Dermis microvascular lymphatic vessel endothelial cell (primary cell): Measurements from ENCODE around the gene TPRX1. TPM values are rescaled to one million over a fixed set of nuclear protein-coding genes. Genes with fewer than 3 reads are reported as not detected.
A peak's percentile ranks its signal among the peaks of the same experiment; 100 is the strongest.
"Not testable (repeated sequence)": the region's sequence is repeated elsewhere in the genome, so short reads cannot be mapped to it uniquely, and the experiment has no call there.

ENCODE experiments used
- DNase-seq, 2 donors: peaks; one replicate each; pipeline versions ENCODE4 v3.0.0 to v3.0.0-alpha.2; 2010; ENCODE audit warnings: low read depth in 2 of 2
- total RNA-seq: library from RNA; depleted of rRNA; stranded (reverse); fragments of >200 nt; gene quantifications from 2 replicates; pipeline ENCODE4 v1.2.1, GENCODE V29; 2014

Gene TPRX1
- not detected in 2 replicates for total RNA-seq

DNA sequence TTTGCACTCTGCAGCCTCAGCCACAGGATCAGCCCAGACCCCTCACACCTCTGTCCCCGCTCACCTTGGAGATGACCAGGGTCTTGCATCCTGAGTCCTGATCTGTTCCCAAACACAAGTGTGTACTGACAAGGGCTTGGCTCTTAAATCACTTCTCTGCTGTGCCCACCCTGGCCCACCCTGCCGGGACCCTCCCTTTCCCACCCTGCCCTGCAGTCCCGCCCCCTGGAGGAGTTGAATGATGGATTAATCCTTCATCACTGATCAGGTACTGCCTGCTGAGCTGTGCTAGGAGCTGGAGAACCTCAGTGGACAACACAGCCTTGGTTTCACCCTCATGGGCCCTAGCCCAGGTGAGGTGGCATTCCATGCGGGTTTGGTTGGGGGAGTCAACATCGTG lies at the start of gene TPRX1:
Gene TPRX1, minus strand, starts transcription at position 101 of the 400 bp plus-strand sequence. Its CDS starts 12 bp downstream, at position 89.
- not testable (repeated sequence) for DNase-seq

- no peak for DNase-seq
Measured at GRCh38 chr19:47853003-47853402, 48.7 kb upstream of the TPRX1 start.

DNA sequence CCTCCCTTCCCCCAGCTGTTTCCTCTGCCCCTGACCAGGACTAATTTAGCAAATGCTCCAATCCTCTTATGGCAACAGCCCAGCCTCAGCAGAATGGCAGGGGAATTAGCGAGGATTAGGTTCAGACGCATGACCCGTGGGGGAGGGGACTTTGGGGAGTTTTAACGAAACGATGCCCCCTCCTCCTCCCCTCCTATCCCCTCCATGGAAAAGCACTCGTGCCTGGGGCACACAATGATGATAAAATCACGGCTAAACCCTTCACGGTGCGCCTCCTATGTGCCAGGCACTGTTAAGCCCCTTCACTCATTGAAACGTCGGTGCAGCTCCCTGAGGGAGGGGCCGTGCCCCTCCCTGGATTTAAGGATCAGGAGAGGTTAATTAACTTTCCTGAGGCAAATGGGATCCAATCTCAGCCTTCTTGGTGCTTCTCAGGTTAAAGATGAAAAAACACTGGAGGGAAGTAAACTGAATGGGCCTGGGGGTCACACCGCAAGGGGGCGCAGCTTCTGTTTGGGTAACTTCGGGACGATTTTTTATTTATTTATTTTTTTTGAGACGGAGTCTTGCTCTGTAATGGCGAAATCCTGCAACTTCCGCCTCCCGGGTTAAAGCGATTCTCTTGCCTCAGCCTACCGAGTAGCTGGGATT lies 44.6 kb upstream of the TPRX1 start:
- DNase-seq: peak in 1 of 2 donors; percentile 10

DNA sequence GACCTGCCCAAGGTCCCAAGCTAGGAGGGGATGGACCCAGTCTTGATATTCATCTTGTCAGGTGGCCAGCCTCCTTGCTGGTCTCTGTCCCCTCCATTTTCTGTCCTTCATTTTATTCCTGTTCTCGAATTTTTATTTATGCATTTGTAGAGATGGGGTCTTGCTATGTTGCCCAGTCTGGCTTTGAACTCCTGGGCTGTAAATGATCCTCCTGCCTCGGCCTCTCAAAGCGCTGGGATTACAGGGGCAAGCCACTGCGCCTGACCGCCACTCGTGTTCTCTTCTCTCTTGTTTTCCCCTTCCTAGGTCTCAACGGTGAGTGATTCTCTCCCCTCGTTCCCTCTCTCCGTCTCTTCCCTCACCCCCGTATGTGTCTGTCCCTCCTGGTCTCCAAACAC lies 44.1 kb upstream of the TPRX1 start:
- no peak for DNase-seq

- no peak for DNase-seq
Measured at GRCh38 chr19:47842941-47843340, 38.6 kb upstream of the TPRX1 start.

GRCh38 chr19:47839913-47840312 lies 35.6 kb upstream of the TPRX1 start:
- no peak for DNase-seq

GRCh38 chr19:47839411-47839810 lies 35.1 kb upstream of the TPRX1 start:
- no peak for DNase-seq

DNA sequence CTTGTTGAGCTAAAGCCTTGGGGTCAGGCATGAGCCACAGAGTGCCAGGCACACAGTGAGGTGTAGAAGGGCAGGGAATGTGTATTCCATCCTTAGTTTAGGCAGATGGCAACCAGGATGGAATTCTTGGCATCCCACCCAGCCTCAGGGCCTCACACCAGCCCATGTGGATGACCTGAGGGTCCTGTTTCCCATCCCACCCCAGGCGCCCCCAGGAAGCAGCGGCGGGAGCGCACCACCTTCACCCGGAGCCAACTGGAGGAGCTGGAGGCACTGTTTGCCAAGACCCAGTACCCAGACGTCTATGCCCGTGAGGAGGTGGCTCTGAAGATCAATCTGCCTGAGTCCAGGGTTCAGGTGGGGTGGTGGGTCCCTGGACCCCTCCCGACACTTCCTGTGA lies 31.7 kb upstream of the TPRX1 start:
- no peak for DNase-seq

DNA sequence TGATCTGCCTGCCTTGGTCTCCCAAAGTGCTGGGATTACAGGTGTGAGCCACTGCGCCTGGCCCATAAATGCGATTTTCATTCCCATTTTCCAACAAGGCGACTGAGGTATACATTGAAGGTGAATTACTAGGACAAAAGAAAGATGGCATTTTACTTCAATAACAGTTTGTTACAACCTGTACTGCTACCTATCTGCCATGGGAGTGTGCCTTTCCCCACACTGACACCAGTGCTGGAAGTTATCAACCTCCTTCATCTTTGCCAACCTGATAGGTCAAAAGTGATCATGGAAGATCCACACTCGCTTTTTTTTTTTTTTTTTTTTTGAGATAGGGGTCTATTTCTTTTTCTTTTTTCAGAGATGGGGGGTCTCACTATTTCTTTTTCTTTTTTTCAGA lies 28.4 kb upstream of the TPRX1 start:
- no peak for DNase-seq

DNA sequence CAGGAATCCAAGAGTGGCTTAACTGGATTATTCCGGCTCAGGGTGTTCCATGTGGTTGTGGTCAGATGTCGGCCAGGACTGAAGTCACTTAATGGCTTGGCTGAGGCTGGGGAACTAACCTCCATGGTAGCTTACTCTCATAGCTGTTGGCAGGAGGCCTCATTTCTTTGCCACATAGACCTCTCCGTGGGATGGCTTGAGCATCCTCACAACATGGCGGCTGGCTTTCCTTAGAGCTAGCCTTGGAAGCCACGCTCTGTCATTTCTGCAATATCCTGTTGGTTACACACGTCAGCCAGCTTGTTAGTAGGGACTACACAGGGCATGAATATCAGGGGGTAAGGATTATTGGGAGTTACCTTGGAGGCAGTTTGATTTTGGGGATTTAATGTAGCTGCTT lies 22.4 kb upstream of the TPRX1 start:
- no peak for DNase-seq

DNA sequence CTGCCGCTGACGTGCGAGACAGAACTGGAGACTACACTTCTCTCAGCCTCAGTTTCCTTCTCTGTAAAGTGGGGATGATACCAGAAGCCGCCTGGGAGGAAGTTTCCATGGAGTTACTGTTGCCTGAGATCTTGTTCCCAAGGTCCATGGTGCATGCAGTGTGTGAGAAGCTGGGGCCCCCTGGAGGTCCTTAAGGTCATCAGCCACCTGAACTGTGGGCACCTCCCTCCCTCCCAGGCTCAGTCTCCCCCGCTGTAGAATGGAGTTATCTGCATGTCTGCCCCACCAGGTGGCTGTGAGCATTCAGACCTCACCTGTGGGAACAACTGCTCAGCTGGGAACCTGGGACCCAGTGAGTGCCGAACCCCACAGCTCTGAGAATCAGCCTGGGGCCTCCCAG lies 20.0 kb upstream of the TPRX1 start:
- no peak for DNase-seq

GRCh38 chr19:47821460-47822020 lies 17.2 kb upstream of the TPRX1 start, which contains the start of gene CRX:
TSS of gene CRX (plus strand) at chr19:47821937. CDS start at chr19:47834444, 12,507 bp downstream.
- DNase-seq: no peak

DNA sequence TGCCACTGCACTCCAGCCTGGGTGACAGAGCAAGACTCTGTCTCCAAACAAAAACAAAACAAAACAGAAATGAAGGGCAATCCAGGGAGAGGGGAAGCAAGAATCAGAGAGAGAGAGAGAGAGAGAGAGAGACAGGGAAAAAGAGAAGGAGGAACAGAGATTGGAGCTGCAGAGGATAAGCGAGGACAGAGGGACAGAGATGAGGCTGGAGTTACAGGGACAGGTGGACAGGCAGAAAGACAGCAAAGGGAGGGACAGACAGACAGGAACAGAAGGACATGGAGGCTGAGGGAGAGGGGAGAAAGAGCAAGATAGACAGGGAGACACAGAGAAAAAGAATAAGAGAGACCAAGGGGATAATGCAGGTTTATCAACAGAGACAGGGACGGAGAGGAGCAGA lies 16.1 kb upstream of the TPRX1 start:
- DNase-seq: no peak

GRCh38 chr19:47819858-47820257 lies 15.5 kb upstream of the TPRX1 start:
- no peak for DNase-seq

- not testable (repeated sequence) for DNase-seq
Measured at GRCh38 chr19:47818221-47818620, 13.9 kb upstream of the TPRX1 start.

DNA sequence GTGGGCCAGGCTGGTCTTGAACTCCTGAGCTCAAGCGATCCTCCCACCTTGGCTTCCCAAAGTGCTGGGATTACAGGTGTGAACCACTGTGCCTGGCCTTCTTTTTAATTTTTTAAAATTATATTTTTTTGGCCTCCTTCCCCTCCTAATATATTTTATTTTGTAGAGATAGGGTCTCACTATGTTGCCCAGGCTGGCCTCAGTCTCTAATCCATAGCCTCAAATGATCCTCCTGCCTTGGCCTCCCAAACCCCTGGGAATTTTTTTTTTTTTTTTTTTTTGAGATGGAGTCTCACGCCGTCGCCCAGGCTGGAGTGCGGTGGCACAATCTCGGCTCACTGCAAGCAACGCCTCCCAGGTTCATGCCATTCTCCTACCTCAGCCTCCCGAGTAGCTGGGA lies 11.9 kb upstream of the TPRX1 start:
- DNase-seq: not testable (repeated sequence)

DNA sequence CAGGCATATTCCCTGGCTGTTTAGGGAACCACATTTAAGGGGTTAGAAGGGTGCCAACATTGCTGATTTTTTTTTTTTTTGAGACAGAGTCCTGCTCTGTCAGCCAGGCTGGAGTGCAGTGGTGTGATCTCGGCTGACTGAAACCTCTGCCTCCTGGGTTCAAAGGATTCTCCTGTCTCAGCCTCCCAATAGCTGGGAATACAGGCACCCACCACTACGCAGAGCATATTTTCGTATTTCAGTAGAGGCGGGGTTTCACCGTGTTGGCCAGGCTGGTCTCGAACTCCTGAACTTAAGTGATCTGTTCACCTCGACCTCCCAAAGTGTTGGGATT lies 9.6 kb upstream of the TPRX1 start:
- no peak for DNase-seq

GRCh38 chr19:47813304-47813994 lies 9.1 kb upstream of the TPRX1 start:
- peak; percentile 17 to 55 for DNase-seq

DNA sequence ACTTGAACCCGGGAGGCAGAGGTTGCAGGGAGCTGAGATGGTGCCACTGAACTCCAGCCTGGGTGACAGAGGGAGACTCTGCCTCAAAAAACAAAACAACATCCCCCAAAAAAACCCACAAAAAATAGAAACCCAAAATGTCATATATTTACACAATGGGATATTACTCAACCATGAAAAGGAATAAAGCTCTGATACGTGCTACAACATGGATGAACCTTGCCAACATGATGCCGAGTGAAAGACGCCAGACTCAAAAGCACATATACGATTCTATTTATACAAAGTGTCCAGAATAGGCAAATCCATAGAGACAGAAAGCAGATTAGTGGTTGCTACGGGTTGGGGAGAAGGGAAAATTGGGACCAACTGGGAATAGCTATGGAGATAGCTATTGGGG lies 2.1 kb upstream of the TPRX1 start:
- no peak for DNase-seq

DNA sequence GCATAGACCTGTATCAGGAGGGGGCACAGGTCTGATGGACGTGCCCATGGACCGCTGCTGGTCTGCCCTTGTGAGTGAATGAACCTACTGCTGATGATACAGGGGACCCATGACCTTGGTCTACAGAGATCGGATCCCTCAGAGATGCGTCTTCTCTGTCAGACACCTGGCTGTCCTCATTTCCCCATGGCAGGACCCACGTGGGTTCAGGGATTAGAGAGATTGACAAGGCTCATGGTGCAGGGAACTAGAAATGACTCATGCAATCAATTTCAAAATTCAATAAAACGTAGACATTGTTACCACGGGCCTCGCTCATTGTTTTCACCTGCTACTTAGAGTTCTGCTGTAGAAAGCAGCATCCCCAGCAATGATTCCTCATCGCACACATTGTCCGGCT lies 962 bp upstream of the TPRX1 start:
- no peak for DNase-seq

DNA sequence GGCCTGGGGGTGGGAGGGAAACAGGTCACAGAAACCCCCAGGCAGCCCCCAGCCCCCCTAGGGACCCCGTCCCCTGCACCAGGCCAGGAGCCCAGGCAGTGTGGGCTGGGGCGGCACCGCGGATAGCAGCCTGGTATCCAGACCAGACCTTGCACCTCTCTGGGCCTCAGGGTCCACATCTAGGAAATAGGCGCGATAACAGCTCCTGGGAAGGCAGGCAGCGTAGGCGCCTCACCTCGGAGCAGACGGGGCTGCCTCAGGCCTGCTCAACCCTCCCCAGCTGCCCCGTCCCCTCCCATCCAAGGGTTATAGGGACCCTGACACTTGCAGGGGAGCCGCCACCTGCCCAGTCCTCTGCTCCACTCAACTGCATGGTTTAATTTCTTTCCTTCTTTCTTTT lies 680 bp downstream of the TPRX1 start:
- DNase-seq: not testable (repeated sequence)

DNA sequence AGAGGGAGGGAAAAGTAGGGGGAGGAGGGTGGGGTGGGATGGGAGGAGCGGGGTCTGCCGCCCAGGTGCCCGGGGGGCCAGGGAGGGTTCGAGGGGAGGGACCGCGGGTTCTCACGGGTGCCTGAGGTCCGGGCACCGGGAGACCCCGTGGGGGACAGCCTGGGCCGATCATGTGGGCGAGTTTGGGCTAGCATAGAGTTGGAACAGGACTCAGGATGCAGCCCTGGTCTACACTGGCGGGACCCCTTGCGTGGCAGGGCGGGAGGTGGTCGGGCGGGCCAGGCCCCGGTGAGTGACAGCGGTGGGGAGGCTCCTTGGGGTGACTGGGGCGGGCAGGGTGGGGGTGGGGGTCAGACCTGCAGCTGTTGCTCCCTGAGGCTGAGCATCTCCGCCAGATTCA lies 1.2 kb downstream of the TPRX1 start:
- not testable (repeated sequence) for DNase-seq

DNA sequence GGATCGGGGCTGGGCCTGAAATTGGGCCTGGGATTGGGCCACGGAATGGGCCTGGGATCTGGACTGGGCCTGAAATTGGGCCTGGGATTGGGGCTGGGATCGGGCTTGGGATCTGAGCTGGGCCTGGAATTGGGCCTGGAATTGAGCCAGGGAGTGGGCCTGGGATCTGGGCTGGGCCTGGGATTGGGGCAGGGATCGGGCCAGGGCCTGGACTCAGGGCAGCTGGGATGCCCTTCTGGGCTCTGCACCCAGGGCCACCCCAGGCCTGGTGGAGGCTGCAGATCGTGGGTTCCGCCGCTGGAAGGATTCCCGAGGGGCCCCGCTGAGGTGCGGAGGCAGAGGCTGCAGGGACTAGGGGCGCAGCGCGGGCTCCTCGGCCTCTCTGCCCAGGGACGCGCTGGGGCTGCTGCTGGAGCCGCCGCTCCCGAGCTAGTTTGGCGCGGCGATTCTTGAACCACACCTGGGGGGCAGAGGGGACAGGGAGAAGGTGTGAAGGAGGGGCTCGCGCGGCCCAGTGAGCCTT lies 1.8 kb downstream of the TPRX1 start:
- DNase-seq: no peak
